CD8-positive, alpha-beta memory T cell (primary cell): ENCODE results near the gene NEK11. TPM values are rescaled to one million over a fixed set of nuclear protein-coding genes. Genes with fewer than 3 reads are reported as not detected.

Experiments used
- CTCF ChIA-PET: fragments of 350-600 bp; sonication (Branson Sonifier 250); formaldehyde crosslinking; loops from one replicate; lab custom pipeline; 2021; ENCODE audit warnings: antibody characterized with exemption; lab: Charles Lee
- POLR2A ChIA-PET: fragments of 350-600 bp; sonication (Branson Sonifier 250); formaldehyde crosslinking; loops from one replicate; lab custom pipeline; 2021; ENCODE audit warnings: antibody characterized with exemption; lab: Charles Lee
- DNase-seq, 5 donors: peaks; one replicate each; pipeline versions ENCODE4 v3.0.0 to v3.0.0-alpha.2; 2020 to 2022; ENCODE audit warnings: mixed read lengths in 1 of 5
- H3K27ac ChIP-seq: one replicate; pipeline ENCODE4 v1.7.0; 2013; ENCODE audit warnings: low read depth, mild to moderate bottlenecking, low read length, moderate library complexity
- H3K27me3 ChIP-seq: 2 replicates; pipeline ENCODE4 v1.7.0; 2013; ENCODE audit warnings: low read length, mild to moderate bottlenecking; ENCODE audit not compliant: insufficient read depth, poor library complexity, severe bottlenecking
- H3K36me3 ChIP-seq: 2 replicates; pipeline ENCODE4 v1.7.0; 2013; ENCODE audit warnings: mild to moderate bottlenecking, low read length, moderate library complexity; ENCODE audit not compliant: insufficient read depth
- H3K4me1 ChIP-seq: 2 replicates; pipeline ENCODE4 v1.7.0; 2013; ENCODE audit warnings: mild to moderate bottlenecking, low read length, moderate library complexity; ENCODE audit not compliant: insufficient read depth
- H3K4me3 ChIP-seq: 2 replicates; pipeline ENCODE4 v1.7.0; 2013; ENCODE audit warnings: mild to moderate bottlenecking, low read length
- H3K9me3 ChIP-seq: 2 replicates; pipeline ENCODE4 v1.7.0; 2013; ENCODE audit warnings: mild to moderate bottlenecking, low read length
- H3K27ac Mint-ChIP-seq, 8 donors: one replicate each; pipeline ENCODE4 v1.8.0; 2020 to 2021; ENCODE audit warnings: mixed read lengths in 8 of 8, mild to moderate bottlenecking in 6 of 8, inconsistent platforms in 3 of 8, moderate library complexity in 3 of 8
- H3K27me3 Mint-ChIP-seq, 2 donors: one replicate each; pipeline ENCODE4 v1.8.0; 2020 to 2021; ENCODE audit warnings: mixed read lengths in 2 of 2, mild to moderate bottlenecking in 1 of 2, moderate library complexity in 1 of 2
- H3K36me3 Mint-ChIP-seq, 3 donors: one replicate each; pipeline ENCODE4 v1.8.0; 2020 to 2021; ENCODE audit warnings: mixed read lengths in 3 of 3, inconsistent platforms in 1 of 3, mild to moderate bottlenecking in 1 of 3
- H3K4me1 Mint-ChIP-seq, 3 donors: one replicate each; pipeline ENCODE4 v1.8.0; 2020 to 2021; ENCODE audit warnings: mixed read lengths in 3 of 3, inconsistent platforms in 1 of 3, mild to moderate bottlenecking in 1 of 3
- H3K4me3 Mint-ChIP-seq, 7 donors: one replicate each; pipeline ENCODE4 v1.8.0; 2020 to 2021; ENCODE audit warnings: mixed read lengths in 7 of 7, mild to moderate bottlenecking in 6 of 7, moderate library complexity in 4 of 7, inconsistent platforms in 2 of 7
- H3K9me3 Mint-ChIP-seq, 5 donors: one replicate each; pipeline ENCODE4 v1.8.0; 2020 to 2022; ENCODE audit warnings: mixed read lengths in 5 of 5, mild to moderate bottlenecking in 3 of 5, moderate library complexity in 2 of 5, inconsistent platforms in 1 of 5
- polyA plus RNA-seq: library from polyadenylated mRNA; unstranded; fragments of 300-500 nt; fragmentation: Illumina TruSeq; gene quantifications from one replicate; pipeline ENCODE4 v1.2.3, GENCODE V29; 2021
- total RNA-seq, 2 experiments: library from RNA; stranded (reverse); gene quantifications; one replicate each; pipeline ENCODE4 v1.2.3, GENCODE V29; 2021

NEK11 gene
- total and polyA plus RNA-seq, 3 experiments from 2014 or later, result 1.4 to 2.8 (median 2.4) TPM

GRCh38 chr3:131349454-131349853, 322.8 kb downstream of the NEK11 start:
- Histone ChIP-seq H3K36me3 (no peaks in the 10 kb centered on the region), H3K9me3 (no peaks in the 10 kb centered on the region), H3K27ac (no peak overlapping the region), H3K4me3 (no peak overlapping the region), H3K27me3 (no peaks in the 10 kb centered on the region), H3K4me1 (no peaks in the 10 kb centered on the region)
- DNase-seq, result no peak
- no peak overlapping the region for H3K27ac Mint-ChIP-seq
- peaks cover 0 to 2% of the 10 kb centered on the region in 2 donors for H3K27me3 Mint-ChIP-seq
- no peak overlapping the region for H3K4me3 Mint-ChIP-seq
- no peaks in the 10 kb centered on the region for H3K4me1 Mint-ChIP-seq
- CTCF ChIA-PET, result no interaction called here
- H3K9me3 Mint-ChIP-seq, result peaks cover 0 to 1% (median 0%) of the 10 kb centered on the region in 5 donors
- POLR2A ChIA-PET, result no interaction called here
- peaks cover 0 to 2% (median 0%) of the 10 kb centered on the region in 3 donors for H3K36me3 Mint-ChIP-seq

GRCh38 chr3:131349946-131350347, 323.3 kb downstream of the NEK11 start:
- Histone ChIP-seq H3K36me3 (no peaks in the 10 kb centered on the region), H3K4me3 (no peak overlapping the region), H3K9me3 (no peaks in the 10 kb centered on the region), H3K27me3 (no peaks in the 10 kb centered on the region), H3K27ac (no peak overlapping the region), H3K4me1 (no peaks in the 10 kb centered on the region)
- Mint-ChIP-seq H3K4me1 (no peaks in the 10 kb centered on the region), H3K9me3 (no peaks in the 10 kb centered on the region), H3K27ac (peak overlapping the region in 1 of 8 donors; percentile 36), H3K36me3 (no peaks in the 10 kb centered on the region), H3K27me3 (peaks cover 0 to 2% of the 10 kb centered on the region in 2 donors), H3K4me3 (no peak overlapping the region)
- DNase-seq, result no peak
- CTCF ChIA-PET, result no interaction called here
- POLR2A ChIA-PET, result no interaction called here

- no peak overlapping the region for H3K27ac ChIP-seq
- Mint-ChIP-seq H3K36me3 (no peaks in the 10 kb centered on the region), H3K9me3 (no peaks in the 10 kb centered on the region), H3K27me3 (peaks cover 0 to 2% of the 10 kb centered on the region in 2 donors), H3K27ac (no peak overlapping the region), H3K4me1 (no peaks in the 10 kb centered on the region), H3K4me3 (no peak overlapping the region)
- no peaks in the 10 kb centered on the region for H3K36me3 ChIP-seq
- POLR2A ChIA-PET, result no interaction called here
- H3K9me3 ChIP-seq, result no peaks in the 10 kb centered on the region
- H3K4me3 ChIP-seq, result no peak overlapping the region
- CTCF ChIA-PET, result no interaction called here
- no peaks in the 10 kb centered on the region for H3K27me3 ChIP-seq
- no peaks in the 10 kb centered on the region for H3K4me1 ChIP-seq
- DNase-seq, result no peak
Measured at GRCh38 chr3:131350506-131350905, 323.8 kb downstream of the NEK11 start.

GRCh38 chr3:131353016-131353877, 326.6 kb downstream of the NEK11 start:
- Mint-ChIP-seq H3K4me3 (no peak overlapping the region), H3K27ac (no peak overlapping the region), H3K4me1 (no peaks in the 10 kb centered on the region), H3K27me3 (peaks cover 2 to 11% of the 10 kb centered on the region in 2 donors), H3K9me3 (no peaks in the 10 kb centered on the region), H3K36me3 (no peaks in the 10 kb centered on the region)
- no peaks in the 10 kb centered on the region for H3K36me3 ChIP-seq
- ChIA-PET POLR2A (no interaction called here), CTCF (no interaction called here)
- no peaks in the 10 kb centered on the region for H3K9me3 ChIP-seq
- H3K4me1 ChIP-seq, result no peaks in the 10 kb centered on the region
- no peak overlapping the region for H3K27ac ChIP-seq
- H3K27me3 ChIP-seq, result no peaks in the 10 kb centered on the region
- H3K4me3 ChIP-seq, result no peak overlapping the region
- no peak for DNase-seq

- Histone ChIP-seq H3K27me3 (no peaks in the 10 kb centered on the region), H3K36me3 (no peaks in the 10 kb centered on the region), H3K9me3 (no peaks in the 10 kb centered on the region), H3K27ac (no peak overlapping the region), H3K4me1 (no peaks in the 10 kb centered on the region), H3K4me3 (no peak overlapping the region)
- H3K4me1 Mint-ChIP-seq, result no peaks in the 10 kb centered on the region
- peaks cover under 1 to 16% of the 10 kb centered on the region in 2 donors for H3K27me3 Mint-ChIP-seq
- DNase-seq, result no peak
- CTCF ChIA-PET, result no interaction called here
- POLR2A ChIA-PET, result no interaction called here
- H3K36me3 Mint-ChIP-seq, result no peaks in the 10 kb centered on the region
- H3K27ac Mint-ChIP-seq, result no peak overlapping the region
- H3K4me3 Mint-ChIP-seq, result no peak overlapping the region
- H3K9me3 Mint-ChIP-seq, result no peaks in the 10 kb centered on the region
Measured at GRCh38 chr3:131353986-131354385, 327.3 kb downstream of the NEK11 start.

- H3K27ac ChIP-seq, result no peak overlapping the region
- Mint-ChIP-seq H3K9me3 (no peaks in the 10 kb centered on the region), H3K36me3 (no peaks in the 10 kb centered on the region), H3K27me3 (peaks cover 10 to 31% of the 10 kb centered on the region in 2 donors), H3K4me3 (no peak overlapping the region), H3K27ac (no peak overlapping the region), H3K4me1 (peaks cover 0 to 2% (median 0%) of the 10 kb centered on the region in 3 donors)
- no peaks in the 10 kb centered on the region for H3K9me3 ChIP-seq
- no peaks in the 10 kb centered on the region for H3K36me3 ChIP-seq
- ChIA-PET POLR2A (no interaction called here), CTCF (no interaction called here)
- H3K27me3 ChIP-seq, result peaks cover 5% of the 10 kb centered on the region
- H3K4me1 ChIP-seq, result no peaks in the 10 kb centered on the region
- no peak overlapping the region for H3K4me3 ChIP-seq
- no peak for DNase-seq
Measured at GRCh38 chr3:131356006-131356595, 329.4 kb downstream of the NEK11 start.

- Mint-ChIP-seq H3K27me3 (peaks cover 18 to 39% of the 10 kb centered on the region in 2 donors), H3K4me1 (peaks cover under 1 to 10% (median 1%) of the 10 kb centered on the region in 3 donors), H3K27ac (no peak overlapping the region), H3K9me3 (no peaks in the 10 kb centered on the region), H3K36me3 (no peaks in the 10 kb centered on the region), H3K4me3 (no peak overlapping the region)
- ChIA-PET CTCF (no interaction called here), POLR2A (no interaction called here)
- no peak overlapping the region for H3K27ac ChIP-seq
- no peaks in the 10 kb centered on the region for H3K9me3 ChIP-seq
- H3K4me3 ChIP-seq, result no peak overlapping the region
- H3K36me3 ChIP-seq, result no peaks in the 10 kb centered on the region
- no peaks in the 10 kb centered on the region for H3K4me1 ChIP-seq
- DNase-seq, result no peak
- peaks cover 5% of the 10 kb centered on the region for H3K27me3 ChIP-seq
Measured at GRCh38 chr3:131357275-131357674, 330.6 kb downstream of the NEK11 start.

GRCh38 chr3:131360191-131360755, 333.6 kb downstream of the NEK11 start:
- no peak overlapping the region for H3K4me3 Mint-ChIP-seq
- peaks cover 12% of the 10 kb centered on the region for H3K27me3 ChIP-seq
- no peaks in the 10 kb centered on the region for H3K9me3 ChIP-seq
- H3K27ac ChIP-seq, result no peak overlapping the region
- H3K27ac Mint-ChIP-seq, result no peak overlapping the region
- ChIA-PET CTCF (no interaction called here), POLR2A (no interaction called here)
- H3K4me3 ChIP-seq, result no peak overlapping the region
- H3K27me3 Mint-ChIP-seq, result peaks cover 32 to 67% of the 10 kb centered on the region in 2 donors
- no peak for DNase-seq
- H3K36me3 ChIP-seq, result no peaks in the 10 kb centered on the region
- no peaks in the 10 kb centered on the region for H3K4me1 ChIP-seq
- peaks cover 4 to 13% (median 5%) of the 10 kb centered on the region in 3 donors for H3K4me1 Mint-ChIP-seq
- H3K36me3 Mint-ChIP-seq, result peaks cover 0 to 1% (median 0%) of the 10 kb centered on the region in 3 donors
- peaks cover 0 to 7% (median 1%) of the 10 kb centered on the region in 5 donors for H3K9me3 Mint-ChIP-seq
